D721Med (cell line): ENCODE results near the gene ARPP19.

Experiments used
- DNase-seq: peaks from one replicate; pipeline ENCODE4 v3.0.0; 2011; ENCODE audit warnings: low spot score; ENCODE audit not compliant: insufficient read length
- FAIRE-seq: peaks from 2 replicates; lab custom pipeline; 2011; peaks lifted over from hg19 to GRCh38; lab: Jason Lieb, UNC
- CTCF ChIP-seq: IDR thresholded peaks from 2 replicates; pipeline ENCODE4 v1.5.1; 2012; ENCODE audit warnings: mild to moderate bottlenecking, control low read depth; ENCODE audit not compliant: insufficient read depth; ENCODE audit errors: missing control alignments

Gene ARPP19

DNA sequence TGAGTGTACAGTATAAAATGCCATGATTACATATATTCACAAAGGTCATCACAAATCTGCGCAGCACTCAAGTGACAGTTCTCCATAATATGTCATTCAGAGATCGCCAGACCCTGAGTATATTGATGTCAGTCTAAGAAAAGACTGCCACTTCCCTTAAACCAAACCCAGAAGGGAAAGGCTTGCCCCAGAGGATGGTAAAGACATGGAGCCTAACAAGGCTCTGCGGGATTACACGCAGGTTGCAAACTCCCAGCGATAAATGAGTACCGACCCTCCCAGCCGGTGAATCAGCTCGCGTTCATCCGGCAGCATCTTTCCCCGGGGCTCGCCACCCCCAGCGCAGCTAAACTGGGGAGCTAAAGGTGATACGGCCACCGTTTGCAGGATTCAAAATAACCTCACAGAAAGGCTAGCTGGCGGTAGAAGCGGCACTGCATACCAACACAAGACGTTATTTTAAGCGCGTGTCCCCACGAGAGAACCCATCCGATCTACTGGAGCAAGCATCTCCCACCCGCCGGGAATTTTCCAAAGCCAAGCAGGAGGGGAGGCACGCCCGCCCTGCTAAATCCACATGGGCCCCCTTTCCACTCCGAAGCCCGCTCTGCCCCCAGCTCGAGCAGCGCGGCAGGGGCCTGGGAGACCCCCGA is 40.8 kb downstream of the ARPP19 start:
- FAIRE-seq (no peak), DNase-seq (no peak)
- TF ChIP-seq CTCF = no peak

DNA sequence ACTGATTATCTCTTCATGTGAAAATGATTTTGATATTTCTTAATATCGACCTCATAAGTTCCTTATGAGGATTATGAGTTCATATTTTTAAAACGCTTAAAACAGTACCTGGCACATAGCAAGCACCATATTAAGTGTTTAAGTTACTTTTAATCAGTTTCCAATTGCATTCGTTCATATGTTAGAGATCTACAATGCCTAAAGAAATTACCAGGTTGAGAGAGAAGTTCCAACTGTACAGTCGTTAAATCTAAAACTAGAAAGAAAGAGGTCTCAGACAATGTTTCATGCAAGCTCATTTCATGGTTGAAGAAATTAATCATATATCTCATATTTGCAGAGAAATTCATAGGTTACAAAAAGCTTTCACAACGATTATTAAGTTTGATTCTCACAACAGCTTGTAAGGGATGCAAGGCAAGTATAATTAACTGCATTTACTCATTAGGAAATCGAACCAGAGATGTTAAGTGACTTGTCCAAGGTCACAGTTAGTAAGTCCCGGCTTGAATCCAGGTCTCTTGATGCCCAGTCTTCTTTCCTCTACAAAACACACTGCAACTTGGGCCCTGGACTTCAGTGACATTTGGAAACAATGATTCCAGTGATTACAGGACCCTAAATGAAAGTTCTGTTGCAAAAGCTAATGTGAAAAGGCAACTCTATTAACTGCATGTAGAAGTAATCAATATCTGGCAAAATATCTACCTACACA is 41.5 kb downstream of the ARPP19 start:
- no peak for FAIRE-seq
- TF ChIP-seq CTCF = no peak
- DNase-seq = no peak

DNA sequence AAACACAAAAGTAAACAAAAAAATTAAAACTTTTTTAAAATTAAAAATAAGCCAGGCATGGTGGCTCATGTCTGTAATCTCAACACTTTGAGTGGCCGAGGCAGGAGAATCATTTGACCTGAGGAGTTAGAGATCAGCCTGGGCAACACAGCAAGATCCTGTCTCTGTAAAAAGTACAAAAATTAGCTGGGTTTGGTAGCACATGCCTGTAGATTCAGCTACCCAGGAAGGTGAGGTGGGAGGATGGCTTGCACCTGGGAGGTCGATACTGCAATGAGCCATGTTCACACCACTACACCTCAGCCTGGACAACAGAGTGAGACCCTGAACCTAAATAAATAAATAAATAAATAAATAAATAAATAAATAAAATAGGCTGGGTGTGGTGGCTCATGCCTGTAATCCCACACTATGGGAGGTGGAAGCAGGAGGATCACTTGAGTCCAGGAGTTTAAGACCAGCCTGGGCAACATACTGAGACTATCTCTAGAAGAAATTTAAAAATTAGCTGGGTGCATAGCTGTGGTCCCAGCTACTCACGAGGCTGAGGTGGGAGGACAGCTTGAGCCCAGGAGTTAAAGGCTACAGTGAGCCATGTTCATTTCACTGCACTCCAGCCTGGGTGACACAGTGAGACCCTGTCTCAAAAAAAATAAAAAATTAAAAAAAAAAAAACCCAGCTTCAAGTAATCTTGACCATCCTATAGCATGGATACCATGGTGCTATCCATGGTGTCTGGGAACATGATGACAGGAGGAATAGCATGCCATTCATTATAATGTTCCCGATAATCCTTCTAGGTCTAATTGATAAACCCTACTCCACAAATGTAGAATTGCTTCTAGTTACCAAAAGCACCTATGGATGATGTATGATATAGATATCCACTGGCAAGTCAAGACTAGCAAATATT is 44.4 kb downstream of the ARPP19 start:
- no peak for TF ChIP-seq CTCF
- DNase-seq (no peak), FAIRE-seq (no peak)

GRCh38 chr15:52523647-52524046 is 45.2 kb downstream of the ARPP19 start:
- no peak for TF ChIP-seq CTCF
- no peak for DNase-seq
- FAIRE-seq = no peak

DNA sequence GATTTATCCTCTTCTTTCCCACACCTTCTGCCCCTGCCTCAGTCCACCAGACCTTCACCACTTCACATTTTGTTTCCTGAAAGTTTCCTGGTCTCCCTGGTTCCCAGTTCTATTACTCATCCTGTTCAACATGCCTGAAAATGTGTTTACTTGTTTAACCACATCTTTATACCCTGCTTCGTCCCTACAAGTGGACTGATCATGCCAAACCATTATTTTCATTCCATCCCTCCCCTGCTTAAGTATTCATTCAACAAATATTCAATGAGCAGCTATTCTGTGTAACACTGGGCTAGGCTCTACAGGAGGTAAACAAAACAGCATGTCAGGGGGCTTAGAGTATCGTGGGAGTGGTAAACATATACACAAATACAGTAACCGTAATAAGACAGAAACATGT is 45.6 kb downstream of the ARPP19 start:
- no peak for DNase-seq
- TF ChIP-seq CTCF = no peak

DNA sequence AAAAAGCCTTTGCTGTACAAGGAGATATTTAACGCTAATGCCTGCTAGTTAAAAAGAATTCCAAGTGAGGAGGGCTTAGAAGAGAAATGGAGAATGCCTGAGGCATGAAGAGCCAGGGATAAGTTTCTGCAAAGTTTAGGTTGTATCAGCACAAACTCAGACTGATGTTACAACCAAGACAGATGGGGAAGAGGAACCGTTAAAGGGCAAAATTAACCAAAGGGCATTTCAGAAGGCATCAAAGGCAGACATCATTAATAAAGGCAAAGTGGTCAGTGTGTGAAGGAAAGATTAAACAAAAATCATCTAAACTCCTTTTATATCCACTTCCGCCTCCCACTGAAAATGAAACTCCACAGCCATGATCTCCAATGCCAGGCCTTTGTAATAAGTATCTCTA is 47.1 kb downstream of the ARPP19 start:
- no peak for TF ChIP-seq CTCF
- DNase-seq (no peak), FAIRE-seq (no peak)

More for the DNA sequence above, 45.6 kb downstream of the ARPP19 start:
- FAIRE-seq = no peak

DNA sequence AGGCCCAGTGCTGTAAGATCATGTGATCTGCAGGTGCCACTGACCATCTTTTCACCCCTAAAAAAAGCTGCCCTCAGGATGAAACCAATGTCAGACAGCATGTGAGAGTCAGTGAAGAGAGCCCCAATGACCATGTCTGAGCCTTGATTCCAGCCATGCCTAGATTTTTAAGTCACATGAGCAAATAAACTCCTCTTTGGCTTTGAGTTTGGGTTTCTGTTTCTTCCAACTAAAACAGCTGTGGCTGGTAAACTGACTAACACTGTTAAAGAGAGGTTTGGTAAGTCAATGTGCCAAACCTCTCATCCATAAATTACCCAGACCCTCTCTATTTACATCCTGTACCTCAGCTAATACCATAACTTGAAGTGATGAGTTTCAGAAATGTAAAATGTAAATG is 48.4 kb downstream of the ARPP19 start:
- FAIRE-seq = no peak
- no peak for TF ChIP-seq CTCF
- DNase-seq = no peak
